Measurements from ENCODE around the gene ITGA2.

GRCh38 chr5:52998552-52999313, 9.6 kb downstream of the ITGA2 start:
- TF ChIP-seq CEBPB (IDR thresholded peaks at IDR 0.05) (no peak), EP300 (IDR thresholded peaks at IDR 0.05; ENCODE audit: borderline replicate concordance) (no peak), REST (IDR thresholded peaks at IDR 0.05; ENCODE audit: low read depth) (no peak), TAF1 (IDR thresholded peaks at IDR 0.05; ENCODE audit: low read depth) (no peak), RAD21 (IDR thresholded peaks at IDR 0.05; ENCODE audit: low read depth) (no peak), YY1 (IDR thresholded peaks at IDR 0.05; ENCODE audit: low read depth) (no peak), MAX (IDR thresholded peaks at IDR 0.05) (no peak), NFIC (IDR thresholded peaks at IDR 0.05) (no peak), CREB1 (IDR thresholded peaks at IDR 0.05; ENCODE audit: low read depth) (no peak), FOXM1 (IDR thresholded peaks at IDR 0.05; ENCODE audit: borderline replicate concordance, low read depth) (no peak), TEAD4 (IDR thresholded peaks at IDR 0.05) (no peak), ZBTB7A (IDR thresholded peaks at IDR 0.05; ENCODE audit: low read depth) (no peak), TCF12 (IDR thresholded peaks at IDR 0.05; ENCODE audit: low read depth) (no peak)
